Common myeloid progenitor, CD34-positive (primary cell): ENCODE data around the gene MET.

Experiments
- CTCF ChIA-PET: fragments of 350-600 bp; sonication (Branson Sonifier 250); formaldehyde crosslinking; loops from one replicate; lab custom pipeline; 2021; ENCODE audit warnings: antibody characterized with exemption; lab: Charles Lee
- POLR2A ChIA-PET: fragments of 350-600 bp; sonication (Branson Sonifier 250); formaldehyde crosslinking; loops from one replicate; lab custom pipeline; 2021; ENCODE audit warnings: antibody characterized with exemption; lab: Charles Lee
- DNase-seq, 3 donors: peaks; one replicate each; pipeline versions ENCODE4 v3.0.0 to v3.0.0-alpha.2; 2013
- H3K27ac ChIP-seq, 2 experiments: 1 replicate in 1 of 2; 2 replicates in 1 of 2; pipeline ENCODE4 v1.7.0; 2013; ENCODE audit warnings: inconsistent platforms in 2 of 2, low read length in 2 of 2, mild to moderate bottlenecking in 2 of 2, low read depth in 1 of 2, moderate library complexity in 1 of 2; ENCODE audit not compliant: severe bottlenecking in 2 of 2, insufficient read depth in 1 of 2, poor library complexity in 1 of 2
- H3K27me3 ChIP-seq, 5 experiments: replicated peaks in 2 of 5; 1 replicate in 3 of 5; 2 replicates in 2 of 5; pipeline versions ENCODE4 v1.6.1 to v1.7.0; 2013; ENCODE audit warnings: low read length in 4 of 5, mild to moderate bottlenecking in 2 of 5, moderate library complexity in 2 of 5, inconsistent platforms in 1 of 5; ENCODE audit not compliant: insufficient read depth in 5 of 5, control insufficient read depth in 4 of 5
- H3K36me3 ChIP-seq, 4 experiments: 1 replicate in 2 of 4; 2 replicates in 2 of 4; pipeline versions ENCODE4 v1.6.1 to v1.7.0; 2013; ENCODE audit warnings: low read length in 3 of 4, control low read depth in 1 of 4, mild to moderate bottlenecking in 1 of 4; ENCODE audit not compliant: control insufficient read depth in 4 of 4, insufficient read depth in 4 of 4
- H3K4me1 ChIP-seq, 4 experiments: 1 replicate in 3 of 4; 2 replicates in 1 of 4; pipeline versions ENCODE4 v1.6.1 to v1.7.1; 2013; ENCODE audit warnings: low read length in 3 of 4, mild to moderate bottlenecking in 3 of 4, control low read depth in 1 of 4, inconsistent platforms in 1 of 4, moderate library complexity in 1 of 4; ENCODE audit not compliant: control insufficient read depth in 4 of 4, insufficient read depth in 4 of 4; ENCODE audit errors: control extremely low read depth in 1 of 4
- H3K4me3 ChIP-seq, 7 experiments: 1 replicate in 4 of 7; 2 replicates in 3 of 7; pipeline versions ENCODE4 v1.5.1 to v1.7.0; 2013; ENCODE audit warnings: mild to moderate bottlenecking in 7 of 7, low read length in 6 of 7, moderate library complexity in 6 of 7, inconsistent platforms in 2 of 7, low read depth in 2 of 7, control low read depth in 1 of 7; ENCODE audit not compliant: insufficient read depth in 4 of 7, control insufficient read depth in 1 of 7; ENCODE audit errors: extremely low read depth in 1 of 7
- H3K9me3 ChIP-seq, 5 experiments: 1 replicate in 4 of 5; 2 replicates in 1 of 5; pipeline versions ENCODE4 v1.6.1 to v1.7.1; 2013; ENCODE audit warnings: low read length in 4 of 5, mild to moderate bottlenecking in 2 of 5, inconsistent platforms in 1 of 5, low read depth in 1 of 5, moderate library complexity in 1 of 5; ENCODE audit not compliant: control insufficient read depth in 4 of 5, insufficient read depth in 2 of 5; ENCODE audit errors: control extremely low read depth in 1 of 5
- WGBS: methylation state at CpG from one replicate; pipeline ENCODE4 v1.1.5; 2013; ENCODE audit not compliant: insufficient coverage; 5-methylcytosine and 5-hydroxymethylcytosine counted together

MET gene

DNA sequence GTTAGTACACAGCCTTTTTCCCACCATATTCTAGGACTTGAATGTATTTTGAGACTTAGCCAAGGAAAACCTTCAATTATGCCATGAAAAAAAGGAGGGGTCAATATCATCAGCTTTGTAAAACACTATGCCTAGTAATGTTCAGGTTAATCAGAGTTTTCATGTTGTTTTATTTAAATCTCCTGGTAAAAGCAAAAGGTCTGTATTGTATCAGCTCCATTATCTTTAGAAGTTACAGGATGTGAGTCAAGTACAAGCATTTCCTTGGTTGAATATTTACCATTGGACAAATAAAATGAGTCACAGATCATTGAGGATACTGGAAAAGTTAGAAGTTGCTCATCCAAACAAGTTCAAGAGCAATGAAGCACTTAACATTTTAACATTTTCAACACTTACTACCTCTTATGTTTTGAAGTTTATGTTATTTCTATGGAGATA lies 100.4 kb downstream of the MET start:
- ChIA-PET CTCF (no interaction called here), POLR2A (no interaction called here)
- Histone ChIP-seq H3K4me3 (no peak overlapping the region), H3K36me3 (no peaks in the 10 kb centered on the region), H3K27me3 (no peaks in the 10 kb centered on the region), H3K4me1 (no peaks in the 10 kb centered on the region), H3K9me3 (no peaks in the 10 kb centered on the region), H3K27ac (no peak overlapping the region)
- DNase-seq = no peak

DNA sequence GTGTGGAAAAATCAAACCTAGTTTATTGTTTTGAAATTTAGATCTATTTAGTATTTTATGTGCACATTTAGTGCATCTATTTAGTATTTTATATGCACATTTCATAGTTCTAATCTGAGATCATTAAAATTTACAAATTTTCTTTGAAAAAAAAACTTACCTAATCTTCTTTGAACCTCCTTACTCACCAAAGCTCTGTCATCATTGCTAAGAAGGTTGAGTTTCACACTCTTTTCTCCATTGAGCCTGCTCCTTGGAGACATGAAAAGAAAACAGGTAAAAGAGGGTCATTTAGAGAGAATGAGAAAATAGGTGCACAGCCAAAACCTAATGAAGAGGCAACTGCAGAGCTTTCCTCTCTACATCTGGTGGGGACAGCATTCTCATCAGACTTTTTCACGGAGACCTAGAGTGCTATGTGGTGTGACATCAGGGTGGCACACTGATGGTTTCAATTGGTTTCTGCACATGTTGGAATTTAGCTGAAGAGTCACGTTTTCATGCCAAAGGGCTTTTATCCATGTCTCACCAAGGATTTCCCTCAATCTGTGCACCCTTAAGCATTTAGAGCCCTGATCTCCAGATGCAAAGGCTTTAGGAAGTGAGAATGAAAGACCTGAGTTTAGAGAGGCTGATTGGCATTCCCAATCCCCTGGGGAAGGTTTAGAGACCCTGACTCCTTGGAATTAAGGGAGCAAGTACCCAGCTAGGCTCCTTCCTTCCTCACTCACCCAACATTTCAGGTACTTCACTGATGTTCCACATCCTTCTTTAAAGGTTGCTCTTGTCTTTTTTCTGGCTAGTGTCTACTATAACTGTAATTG lies 101.1 kb downstream of the MET start:
- DNase-seq = no peak
- no peaks in the 10 kb centered on the region for H3K36me3 ChIP-seq
- H3K9me3 ChIP-seq = no peaks in the 10 kb centered on the region
- no peak overlapping the region for H3K27ac ChIP-seq
- 100% methylated on average over 1 of the region's 2 CpGs for WGBS
- H3K27me3 ChIP-seq = no peaks in the 10 kb centered on the region
- CTCF ChIA-PET = interaction anchor here (2.0 kb wide), 1 partner anchor 11 kb away, joined by 6 read pairs; no protein-coding TSS in a partner anchor
- POLR2A ChIA-PET = no interaction called here
- no peak overlapping the region for H3K4me3 ChIP-seq
- no peaks in the 10 kb centered on the region for H3K4me1 ChIP-seq

DNA sequence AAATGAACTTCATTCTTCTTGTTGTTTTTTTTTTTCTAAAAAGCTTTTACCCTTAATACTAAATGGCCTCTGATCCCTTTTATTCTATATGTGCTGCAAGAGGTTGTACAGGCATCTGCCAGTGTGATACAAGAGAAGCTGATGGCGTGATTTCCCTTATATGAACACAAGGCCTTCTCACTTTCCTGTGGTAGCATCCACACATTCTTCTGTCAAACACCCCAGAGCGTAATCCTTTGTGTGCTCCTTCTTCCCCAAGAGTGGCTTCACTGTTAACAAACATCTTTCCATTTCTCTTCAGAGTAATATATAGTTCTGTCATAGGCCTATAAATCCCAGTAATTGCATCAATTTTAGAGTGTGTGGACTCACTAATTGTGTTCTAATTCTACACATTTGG lies 104.0 kb downstream of the MET start:
- no peaks in the 10 kb centered on the region for H3K36me3 ChIP-seq

DNA sequence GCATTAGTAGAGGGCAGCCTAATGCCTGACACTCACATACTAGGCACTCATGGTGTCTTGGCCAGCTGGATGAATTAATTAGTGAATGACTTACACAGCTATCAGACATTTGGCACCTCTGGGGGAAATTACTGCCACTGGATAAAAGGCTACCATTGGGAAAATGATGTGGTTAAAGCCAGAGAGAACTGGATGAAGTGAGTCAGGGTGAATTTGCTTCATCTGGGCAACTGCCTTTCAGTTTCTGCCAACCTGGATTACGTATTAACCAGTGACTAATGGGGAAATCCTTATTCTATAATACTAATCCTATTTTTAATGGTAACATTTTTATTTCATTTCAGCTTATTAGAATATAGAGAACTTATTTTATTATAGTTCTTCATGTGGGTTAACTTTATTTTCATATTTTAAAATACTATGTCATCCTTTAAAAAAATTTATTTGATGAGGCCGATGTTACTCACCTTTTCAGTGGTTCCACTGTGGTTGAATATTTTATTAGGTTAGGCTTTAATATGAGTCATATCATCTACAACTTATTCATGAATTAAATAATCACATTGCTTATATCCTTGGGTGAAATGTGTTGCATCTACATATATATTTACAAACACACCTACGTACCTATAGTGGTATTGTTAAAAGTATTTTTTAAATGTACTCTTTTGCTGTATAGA lies 104.8 kb downstream of the MET start:
- Histone ChIP-seq H3K9me3 (no peaks in the 10 kb centered on the region), H3K27ac (no peak overlapping the region), H3K4me3 (no peak overlapping the region), H3K36me3 (no peaks in the 10 kb centered on the region), H3K4me1 (no peaks in the 10 kb centered on the region), H3K27me3 (no peaks in the 10 kb centered on the region)
- POLR2A ChIA-PET = no interaction called here
- CTCF ChIA-PET = interaction anchor here (1.1 to 1.3 kb wide), 3 partner anchors 9 to 606 kb away, joined by 3 to 4 read pairs (median 3); no protein-coding TSS in a partner anchor
- WGBS = no CpG with 5 or more reads among the region's 3 CpGs
- DNase-seq = no peak

More for the DNA sequence above, 104.0 kb downstream of the MET start:
- DNase-seq = no peak
- Histone ChIP-seq H3K4me1 (no peaks in the 10 kb centered on the region), H3K4me3 (no peak overlapping the region), H3K27me3 (no peaks in the 10 kb centered on the region), H3K9me3 (no peaks in the 10 kb centered on the region), H3K27ac (no peak overlapping the region)
- ChIA-PET POLR2A (no interaction called here), CTCF (interaction anchor here (1.1 to 1.3 kb wide), 2 partner anchors 10 to 13 kb away, joined by 3 to 4 read pairs; no protein-coding TSS in a partner anchor)
- WGBS = 100% methylated on average over 1 of the region's 2 CpGs

DNA sequence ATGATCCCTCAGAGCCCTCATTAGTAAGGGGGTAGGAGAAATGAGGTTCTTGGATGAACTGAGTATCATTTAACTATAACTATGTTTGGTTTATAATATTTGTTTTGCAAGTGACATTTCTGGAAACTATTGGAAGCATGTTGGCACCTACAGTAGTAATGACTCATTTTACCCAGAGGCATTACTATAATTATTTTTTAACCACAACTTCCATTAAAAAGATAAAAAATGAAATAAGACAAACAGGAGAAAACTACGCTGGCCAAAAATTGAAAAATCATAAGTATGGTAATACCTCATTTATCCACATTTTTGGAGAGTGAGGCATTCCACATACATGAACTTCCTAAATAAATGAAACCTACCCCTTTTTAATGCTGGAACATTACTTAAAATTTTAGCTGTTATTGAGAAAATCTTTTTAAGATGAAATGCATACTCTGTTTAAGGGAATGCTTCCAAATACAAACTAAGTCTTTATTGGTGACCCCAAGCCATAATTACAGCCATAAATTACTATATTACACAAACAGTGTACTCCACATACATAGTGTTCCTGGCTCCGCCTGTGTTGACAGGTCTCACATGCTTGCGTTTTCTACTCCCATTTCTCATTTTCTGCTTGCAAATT lies 105.8 kb downstream of the MET start:
- Histone ChIP-seq H3K4me3 (no peak overlapping the region), H3K27ac (no peak overlapping the region), H3K27me3 (no peaks in the 10 kb centered on the region), H3K36me3 (no peaks in the 10 kb centered on the region), H3K4me1 (no peaks in the 10 kb centered on the region), H3K9me3 (no peaks in the 10 kb centered on the region)
- 100% methylated on average over 2 of the region's 3 CpGs for WGBS
- ChIA-PET CTCF (interaction anchor here (1.2 to 1.4 kb wide), 2 partner anchors 184 to 607 kb away, joined by 3 read pairs; no protein-coding TSS in a partner anchor), POLR2A (no interaction called here)
- DNase-seq = no peak

DNA sequence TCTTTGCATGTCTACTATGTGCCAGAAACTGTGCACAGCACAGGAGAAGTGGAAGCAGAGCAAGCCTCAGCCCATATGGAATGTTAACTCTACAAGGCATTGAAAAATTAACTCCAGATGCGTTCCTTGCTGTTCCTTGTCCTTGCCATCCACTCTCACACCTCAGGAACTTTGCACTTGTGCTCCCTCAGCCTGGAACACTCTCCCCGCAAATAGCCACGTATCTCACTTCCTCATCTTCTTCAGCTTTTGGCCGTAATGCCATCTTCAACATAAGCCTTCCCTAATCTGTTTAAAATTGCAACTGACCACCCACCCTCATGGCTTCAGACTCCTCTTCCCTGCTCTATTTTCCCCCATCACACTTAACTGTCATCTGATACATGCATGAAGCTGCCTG lies 107.2 kb downstream of the MET start:
- ChIA-PET POLR2A (no interaction called here), CTCF (interaction anchor here (1.2 kb wide), 2 partner anchors 13 to 521 kb away, joined by 3 read pairs; no protein-coding TSS in a partner anchor)
- Histone ChIP-seq H3K4me3 (no peak overlapping the region), H3K27me3 (no peaks in the 10 kb centered on the region), H3K27ac (no peak overlapping the region), H3K9me3 (no peaks in the 10 kb centered on the region), H3K4me1 (no peaks in the 10 kb centered on the region), H3K36me3 (no peaks in the 10 kb centered on the region)
- DNase-seq = no peak
- 63% methylated on average over 4 of the region's 4 CpGs for WGBS
